Activated CD8-positive, alpha-beta memory T cell treated with anti-CD3 and anti-CD28 coated beads, Interleukin-2, amount 50 U/mL, for 24 hours (primary cell): Measurements from ENCODE around the gene SLC2A8.

ENCODE experiments used
- DNase-seq: peaks from one replicate; pipeline ENCODE4 v3.0.0-alpha.2; 2020; ENCODE audit errors: extremely low read depth

The SLC2A8 gene

GRCh38 chr9:127382541-127382940, 14.4 kb upstream of the SLC2A8 start:
- no peak for DNase-seq

- no peak for DNase-seq
Observed at GRCh38 chr9:127384016-127384730, 12.8 kb upstream of the SLC2A8 start.

GRCh38 chr9:127384901-127385300, 12.1 kb upstream of the SLC2A8 start:
- DNase-seq, result no peak

GRCh38 chr9:127386249-127386648, 10.7 kb upstream of the SLC2A8 start:
- DNase-seq, result no peak

- DNase-seq, result no peak
Observed at GRCh38 chr9:127386981-127387380, 10.0 kb upstream of the SLC2A8 start.

- peak; percentile 61 for DNase-seq
Observed at GRCh38 chr9:127388037-127388855, 8.7 kb upstream of the SLC2A8 start.

- no peak for DNase-seq
Observed at GRCh38 chr9:127388856-127389238, 8.1 kb upstream of the SLC2A8 start.

- DNase-seq, result no peak
Observed at GRCh38 chr9:127389381-127390247, 7.4 kb upstream of the SLC2A8 start.

GRCh38 chr9:127390248-127390545, 6.8 kb upstream of the SLC2A8 start:
- no peak for DNase-seq

GRCh38 chr9:127390563-127390962, 6.4 kb upstream of the SLC2A8 start:
- no peak for DNase-seq

GRCh38 chr9:127392166-127392565, 4.8 kb upstream of the SLC2A8 start:
- DNase-seq, result no peak

- DNase-seq, result no peak
Observed at GRCh38 chr9:127392976-127393375, 4.0 kb upstream of the SLC2A8 start.

- no peak for DNase-seq
Observed at GRCh38 chr9:127393645-127394044, 3.3 kb upstream of the SLC2A8 start.

- DNase-seq, result no peak
Observed at GRCh38 chr9:127395497-127396252, 1.3 kb upstream of the SLC2A8 start.

- DNase-seq, result no peak
Observed at GRCh38 chr9:127396253-127396807, 639 bp upstream of the SLC2A8 start.

- no peak for DNase-seq
Observed at GRCh38 chr9:127397646-127398274, 791 bp downstream of the SLC2A8 start.

GRCh38 chr9:127398275-127398647, 1.3 kb downstream of the SLC2A8 start:
- no peak for DNase-seq

GRCh38 chr9:127398715-127399400, 1.9 kb downstream of the SLC2A8 start:
- DNase-seq, result no peak

GRCh38 chr9:127399736-127400269, 2.8 kb downstream of the SLC2A8 start:
- no peak for DNase-seq
